K562 (cell line): ENCODE data around the gene PRPF6. TPM values are rescaled to one million over a fixed set of nuclear protein-coding genes. Genes with fewer than 3 reads are reported as not detected.

Experiments
- BACH1 ChIP-seq: fragments of 200-800 bp; sonication (Bioruptor generic); IDR thresholded peaks from 2 replicates; pipeline ENCODE4 v1.6.1; 2016; ENCODE audit warnings: missing genetic modification characterization, missing compliant biosample characterization
- CBX3 ChIP-seq, 2 experiments: IDR thresholded peaks; 1 replicate in 1 of 2; 2 replicates in 1 of 2; pipeline ENCODE4 v1.6.1; 2012; ENCODE audit warnings: inconsistent platforms in 2 of 2, low read length in 2 of 2, borderline replicate concordance in 1 of 2, control low read depth in 1 of 2
- CEBPG ChIP-seq, 3 experiments: fragments of 200-800 bp in 1 of 3; sonication (Bioruptor generic) in 1 of 3; sonication (generic) in 1 of 3; formaldehyde crosslinking in 1 of 3; IDR thresholded peaks in 2 of 3; conservative IDR thresholded peaks in 1 of 3; 2 replicates each; pipeline versions ENCODE4 v1.6.1 to v1.8.0; 2016 to 2022; ENCODE audit warnings: missing compliant biosample characterization in 2 of 3, missing genetic modification characterization in 2 of 3, mild to moderate bottlenecking in 1 of 3, missing genetic modification reagents in 1 of 3
- FOXM1 ChIP-seq, 2 experiments: fragments of 450-650 bp in 1 of 2; sonication (generic) in 1 of 2; formaldehyde crosslinking in 1 of 2; IDR thresholded peaks; 2 replicates each; pipeline versions ENCODE4 v1.6.1 to v1.9.0; 2017 to 2022; ENCODE audit warnings: low read depth in 2 of 2, mild to moderate bottlenecking in 2 of 2, missing genetic modification reagents in 1 of 2, moderate library complexity in 1 of 2
- GABPA ChIP-seq: fragments of 200-800 bp; sonication (Bioruptor generic); conservative IDR thresholded peaks from 2 replicates; pipeline ENCODE4 v1.6.1; 2016; ENCODE audit warnings: low read depth, missing genetic modification characterization, missing compliant biosample characterization
- KDM4B ChIP-seq, 2 experiments: fragments of 450-650 bp in 1 of 2; sonication (generic) in 1 of 2; IDR thresholded peaks; 2 replicates each; pipeline ENCODE4 v1.6.1; 2016 to 2017; ENCODE audit warnings: borderline replicate concordance in 2 of 2, antibody characterized with exemption in 1 of 2, low read depth in 1 of 2, mild to moderate bottlenecking in 1 of 2
- NFIC ChIP-seq: fragments of 450-650 bp; IDR thresholded peaks from 2 replicates; pipeline ENCODE4 v1.6.1; 2017; ENCODE audit warnings: mild to moderate bottlenecking, inconsistent platforms
- NR3C1 ChIP-seq: sonication (generic); formaldehyde crosslinking; IDR thresholded peaks from 2 replicates; pipeline ENCODE4 v1.8.1; 2022; ENCODE audit warnings: missing genetic modification reagents
- OTX1 ChIP-seq: fragments of 450-650 bp; formaldehyde crosslinking; IDR thresholded peaks from 2 replicates; pipeline ENCODE4 v1.4.0; 2022; ENCODE audit warnings: mild to moderate bottlenecking
- PHF8 ChIP-seq: fragments of 200-600 bp; sonication (generic); IDR thresholded peaks from 2 replicates; pipeline ENCODE4 v1.6.1; 2012; ENCODE audit warnings: mixed run types, mild to moderate bottlenecking, inconsistent platforms, low read length, moderate library complexity, borderline replicate concordance
- POLR2B ChIP-seq: fragments of 450-650 bp; IDR thresholded peaks from 2 replicates; pipeline ENCODE4 v1.6.1; 2018; ENCODE audit warnings: low read depth; ENCODE audit not compliant: partially characterized antibody
- RB1 ChIP-seq: fragments of 450-650 bp; IDR thresholded peaks from 2 replicates; pipeline ENCODE4 v1.6.1; 2017; ENCODE audit warnings: low read depth, mild to moderate bottlenecking
- RCOR1 ChIP-seq, 2 experiments: IDR thresholded peaks; 2 replicates each; pipeline ENCODE4 v1.6.1; 2012; ENCODE audit warnings: low read depth in 2 of 2, low read length in 2 of 2, borderline replicate concordance in 1 of 2, improper control_type of control experiment in 1 of 2
- SPI1 ChIP-seq: IDR thresholded peaks from 2 replicates; pipeline ENCODE4 v1.6.1; 2011; ENCODE audit warnings: low read depth, low read length, control low read depth, borderline replicate concordance
- TARDBP ChIP-seq: fragments of 450-650 bp; IDR thresholded peaks from 2 replicates; pipeline ENCODE4 v1.6.1; 2016
- TEAD2 ChIP-seq: fragments of 450-650 bp; IDR thresholded peaks from 2 replicates; pipeline ENCODE4 v1.6.1; 2016; ENCODE audit warnings: missing genetic modification characterization, control low read depth, missing compliant biosample characterization
- ZBTB49 ChIP-seq: sonication (generic); formaldehyde crosslinking; IDR thresholded peaks from 2 replicates; pipeline ENCODE4 v1.8.0; 2022; ENCODE audit warnings: missing genetic modification reagents, mild to moderate bottlenecking, borderline replicate concordance
- ZNF12 ChIP-seq: sonication (generic); formaldehyde crosslinking; IDR thresholded peaks from 2 replicates; pipeline ENCODE4 v1.4.0; 2020; ENCODE audit warnings: mild to moderate bottlenecking, missing genetic modification reagents
- ZNF24 ChIP-seq: fragments of 450-650 bp; IDR thresholded peaks from 2 replicates; pipeline ENCODE4 v1.6.1; 2016
- ZNF780A ChIP-seq: fragments of 250-450 bp; sonication (Bioruptor Pico); IDR thresholded peaks from 2 replicates; pipeline ENCODE4 v1.5.0; 2021; ENCODE audit warnings: mild to moderate bottlenecking
- polyA plus RNA-seq, 8 experiments: library from polyadenylated mRNA; depleted of rRNA in 4 of 8; stranded (reverse) in 5 of 8; unstranded in 3 of 8; fragments of >200 nt; fragmentation: Nextera tagmentation in 2 of 8; fragmentation: Illumina TruSeq in 1 of 8; extraction: Ambion mirVana in 2 of 8; extraction: Trizol in 1 of 8; gene quantifications; 2 replicates each; pipeline versions ENCODE4 v1.2.1 to v1.2.3, GENCODE V29; 2011 to 2014; ENCODE audit warnings: inconsistent platforms in 1 of 8, missing spikeins in 1 of 8
- total RNA-seq, 7 experiments: library from RNA; depleted of rRNA in 6 of 7; stranded (reverse); fragments of >200 nt in 6 of 7; fragmentation: Illumina TruSeq in 2 of 7; extraction: Trizol in 2 of 7; gene quantifications; 2 replicates each; pipeline versions ENCODE4 v1.2.1 to v1.2.3, GENCODE V29; 2011 to 2021; ENCODE audit warnings: low replicate concordance in 1 of 7
- TF ChIP-seq, protein P1 (sequence below), 2 experiments: IDR thresholded peaks in 1 of 2; conservative IDR thresholded peaks in 1 of 2; 2 replicates each; pipeline ENCODE4 v1.6.1; 2016; ENCODE audit warnings: low read depth in 2 of 2, mild to moderate bottlenecking in 1 of 2, missing compliant biosample characterization in 1 of 2, missing genetic modification characterization in 1 of 2, moderate library complexity in 1 of 2

PRPF6 gene
- total and polyA plus RNA-seq, 9 of the 15 experiments (the other 6 are each of a cell fraction or from before 2014, with no cell fraction given), result 4.2 to 83.2 (median 59.9) TPM

- TF ChIP-seq, protein P1, sequence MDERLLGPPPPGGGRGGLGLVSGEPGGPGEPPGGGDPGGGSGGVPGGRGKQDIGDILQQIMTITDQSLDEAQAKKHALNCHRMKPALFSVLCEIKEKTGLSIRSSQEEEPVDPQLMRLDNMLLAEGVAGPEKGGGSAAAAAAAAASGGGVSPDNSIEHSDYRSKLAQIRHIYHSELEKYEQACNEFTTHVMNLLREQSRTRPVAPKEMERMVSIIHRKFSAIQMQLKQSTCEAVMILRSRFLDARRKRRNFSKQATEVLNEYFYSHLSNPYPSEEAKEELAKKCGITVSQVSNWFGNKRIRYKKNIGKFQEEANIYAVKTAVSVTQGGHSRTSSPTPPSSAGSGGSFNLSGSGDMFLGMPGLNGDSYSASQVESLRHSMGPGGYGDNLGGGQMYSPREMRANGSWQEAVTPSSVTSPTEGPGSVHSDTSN (CRISPR knock-in tag; IDR thresholded peaks at IDR 0.05; ENCODE audit: low read depth), result no peak
- TF ChIP-seq, protein P1 (tag; conservative IDR thresholded peaks at IDR 0.05; ENCODE audit: low read depth), result no peak
- TF ChIP-seq ZNF780A (CRISPR knock-in tag) (no peak), FOXM1 (IDR thresholded peaks at IDR 0.05; ENCODE audit: low read depth) (no peak), FOXM1 (CRISPR knock-in tag; IDR thresholded peaks at IDR 0.05; ENCODE audit: low read depth) (peak; percentile 52; the same call in 1 of the 2 replicates), NR3C1 (CRISPR knock-in tag) (0 out of 2 replicates have a peak, but pooled peaks have one; percentile 3), TEAD2 (tag) (no peak), KDM4B (IDR thresholded peaks at IDR 0.05; ENCODE audit: borderline replicate concordance in 2 of 2, low read depth in 1 of 2) (peak in 1 of 2 experiments; percentile 68; a peak in 1 of 4 replicates), TARDBP (peak; percentile 45; the same call in 1 of the 2 replicates), RCOR1 (IDR thresholded peaks at IDR 0.05; ENCODE audit: borderline replicate concordance in 1 of 2, low read depth in 2 of 2, low read length in 2 of 2) (peak in 1 of 2 experiments; percentile 53; a peak in 1 of 4 replicates), RB1 (peak; percentile 76; the same call in 1 of the 2 replicates), BACH1 (tag) (no peak), POLR2B (peak; percentile 31), PHF8 (peak; percentile 66; the same call in 1 of the 2 replicates), ZBTB49 (no peak), CEBPG (CRISPR knock-in tag; IDR thresholded peaks at IDR 0.05) (no peak), CEBPG (tag; conservative IDR thresholded peaks at IDR 0.05 in 1 of 2, IDR thresholded peaks at IDR 0.05 in 1 of 2) (0 out of 4 replicates have a peak, but pooled peaks of 1 of the 2 experiments have one; percentile 14), ZNF24 (no peak), NFIC (peak; percentile 28), SPI1 (peak; percentile 96), ZNF12 (CRISPR knock-in tag) (peak; percentile 48; the same call in 1 of the 2 replicates), GABPA (tag) (peak; percentile 75), OTX1 (no peak), CBX3 (IDR thresholded peaks at IDR 0.05; ENCODE audit: borderline replicate concordance in 1 of 2, low read length in 2 of 2) (peak in 1 of 2 experiments; percentile 39; a peak in 1 of 3 replicates)
Observed at GRCh38 chr20:64079273-64080012, 98.5 kb downstream of the PRPF6 start, which contains the start of gene RGS19 (continued).
